RKO (cell line): Measurements from ENCODE around the gene KLF5.
"Not testable (repeated sequence)": the region's sequence is repeated elsewhere in the genome, so short reads cannot be mapped to it uniquely, and the experiment has no call there.

Experiments
- DNase-seq: peaks from one replicate; pipeline ENCODE4 v3.0.0-alpha.2; 2016; ENCODE audit warnings: low spot score

Gene KLF5

DNA sequence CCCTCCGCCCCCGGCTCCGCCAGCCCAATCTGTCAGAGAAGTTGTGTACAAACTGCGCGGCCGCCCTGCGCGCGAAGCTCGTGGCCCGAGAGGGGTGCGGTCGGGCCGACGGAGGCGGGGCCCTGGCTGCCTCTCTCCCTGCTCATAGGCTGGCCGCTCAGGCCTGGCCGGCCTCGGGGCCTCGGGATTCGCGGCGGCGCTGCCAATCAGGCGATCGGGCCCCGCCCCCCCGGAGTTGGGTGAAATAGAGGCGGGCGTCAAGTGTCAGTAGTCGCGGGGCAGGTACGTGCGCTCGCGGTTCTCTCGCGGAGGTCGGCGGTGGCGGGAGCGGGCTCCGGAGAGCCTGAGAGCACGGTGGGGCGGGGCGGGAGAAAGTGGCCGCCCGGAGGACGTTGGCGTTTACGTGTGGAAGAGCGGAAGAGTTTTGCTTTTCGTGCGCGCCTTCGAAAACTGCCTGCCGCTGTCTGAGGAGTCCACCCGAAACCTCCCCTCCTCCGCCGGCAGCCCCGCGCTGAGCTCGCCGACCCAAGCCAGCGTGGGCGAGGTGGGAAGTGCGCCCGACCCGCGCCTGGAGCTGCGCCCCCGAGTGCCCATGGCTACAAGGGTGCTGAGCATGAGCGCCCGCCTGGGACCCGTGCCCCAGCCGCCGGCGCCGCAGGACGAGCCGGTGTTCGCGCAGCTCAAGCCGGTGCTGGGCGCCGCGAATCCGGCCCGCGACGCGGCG is at the start of gene KLF5:
KLF5 (plus strand) TSS at position 270 of the 724 bp plus-strand sequence; CDS start at position 593, 323 bp downstream.
- DNase-seq = peak; percentile 90

DNA sequence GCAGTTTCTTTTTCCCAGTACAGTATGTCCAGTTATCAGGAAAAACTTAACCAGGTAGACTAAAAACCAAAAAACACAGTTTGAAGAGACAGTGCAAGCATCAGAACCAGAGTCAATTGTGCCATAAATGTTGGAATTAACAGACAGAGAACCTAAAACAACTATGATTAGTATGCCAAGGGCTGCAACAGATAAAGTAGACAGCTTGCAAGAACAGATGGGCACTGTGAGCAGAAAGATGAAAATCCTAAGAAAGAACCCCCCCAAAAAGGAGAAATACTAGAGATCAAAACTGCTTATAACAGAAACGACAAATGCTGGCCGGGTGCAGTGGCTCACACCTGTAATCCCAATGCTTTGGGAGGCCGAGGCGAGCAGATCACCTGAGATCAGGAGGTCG is 47.1 kb upstream of the KLF5 start:
- no peak for DNase-seq

- no peak for DNase-seq
These were observed 43.0 kb upstream of the KLF5 start for GRCh38 chr13:73015805-73016204.

DNA sequence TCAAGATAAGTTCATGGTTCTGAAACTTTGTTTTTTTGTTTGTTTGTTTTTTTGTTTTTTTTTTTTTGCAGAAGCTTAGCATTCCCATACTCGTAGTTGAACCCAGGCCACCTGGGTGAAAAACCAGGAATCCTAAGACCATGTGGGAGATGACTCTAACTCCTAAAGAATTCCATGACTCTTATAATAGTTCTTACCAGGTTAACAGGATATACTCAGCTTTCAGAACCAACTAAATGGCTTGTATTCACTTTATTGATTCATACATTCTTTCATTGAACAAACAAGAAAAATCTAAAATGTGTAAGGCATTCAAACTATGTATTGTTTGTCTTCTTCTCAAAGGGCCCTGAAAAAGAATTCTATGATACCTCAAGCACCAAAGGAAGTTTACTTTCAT is 40.5 kb upstream of the KLF5 start:
- no peak for DNase-seq

DNA sequence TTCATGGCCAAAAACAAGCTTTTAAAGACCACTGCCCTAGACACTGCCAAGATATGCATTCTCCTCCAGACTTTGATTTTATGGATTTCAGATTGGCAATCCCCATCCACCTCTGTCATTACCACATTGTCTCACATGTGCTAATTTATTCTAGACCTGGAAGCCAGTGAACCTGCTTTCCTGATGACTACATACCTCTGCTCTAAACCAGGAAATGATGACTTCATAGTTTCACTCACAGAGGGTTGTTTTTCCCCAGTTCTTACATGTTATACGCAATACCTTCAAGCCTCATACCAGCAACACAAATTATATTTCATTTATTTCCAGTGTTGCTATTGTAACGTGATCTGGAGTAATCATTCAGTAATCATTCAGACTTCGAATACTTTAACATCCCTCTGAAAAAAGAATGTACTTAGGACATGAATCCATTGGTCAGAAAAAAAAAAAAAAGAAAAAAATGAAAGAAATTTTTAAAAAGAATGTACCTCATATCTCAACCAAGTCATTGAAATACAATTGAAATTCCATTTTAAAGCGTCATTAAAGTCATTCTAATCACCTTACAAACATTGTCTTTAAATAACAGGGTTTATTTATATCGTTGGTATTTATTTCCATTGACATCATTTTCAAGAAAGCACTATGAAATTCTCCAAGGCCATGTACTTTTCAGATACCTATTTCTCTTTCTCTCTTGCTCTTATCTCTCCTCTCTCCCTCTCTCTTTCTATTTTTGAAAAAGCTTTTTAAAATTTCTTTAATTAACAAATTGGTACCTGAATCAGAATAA is 33.4 kb upstream of the KLF5 start:
- no peak for DNase-seq

GRCh38 chr13:73034901-73035300 is 23.9 kb upstream of the KLF5 start:
- no peak for DNase-seq

- DNase-seq = no peak
These were observed 23.1 kb upstream of the KLF5 start for GRCh38 chr13:73035660-73036059.

- DNase-seq = no peak
These were observed 22.2 kb upstream of the KLF5 start for GRCh38 chr13:73036566-73036965.

- no peak for DNase-seq
These were observed 20.7 kb upstream of the KLF5 start for GRCh38 chr13:73038064-73038463.

DNA sequence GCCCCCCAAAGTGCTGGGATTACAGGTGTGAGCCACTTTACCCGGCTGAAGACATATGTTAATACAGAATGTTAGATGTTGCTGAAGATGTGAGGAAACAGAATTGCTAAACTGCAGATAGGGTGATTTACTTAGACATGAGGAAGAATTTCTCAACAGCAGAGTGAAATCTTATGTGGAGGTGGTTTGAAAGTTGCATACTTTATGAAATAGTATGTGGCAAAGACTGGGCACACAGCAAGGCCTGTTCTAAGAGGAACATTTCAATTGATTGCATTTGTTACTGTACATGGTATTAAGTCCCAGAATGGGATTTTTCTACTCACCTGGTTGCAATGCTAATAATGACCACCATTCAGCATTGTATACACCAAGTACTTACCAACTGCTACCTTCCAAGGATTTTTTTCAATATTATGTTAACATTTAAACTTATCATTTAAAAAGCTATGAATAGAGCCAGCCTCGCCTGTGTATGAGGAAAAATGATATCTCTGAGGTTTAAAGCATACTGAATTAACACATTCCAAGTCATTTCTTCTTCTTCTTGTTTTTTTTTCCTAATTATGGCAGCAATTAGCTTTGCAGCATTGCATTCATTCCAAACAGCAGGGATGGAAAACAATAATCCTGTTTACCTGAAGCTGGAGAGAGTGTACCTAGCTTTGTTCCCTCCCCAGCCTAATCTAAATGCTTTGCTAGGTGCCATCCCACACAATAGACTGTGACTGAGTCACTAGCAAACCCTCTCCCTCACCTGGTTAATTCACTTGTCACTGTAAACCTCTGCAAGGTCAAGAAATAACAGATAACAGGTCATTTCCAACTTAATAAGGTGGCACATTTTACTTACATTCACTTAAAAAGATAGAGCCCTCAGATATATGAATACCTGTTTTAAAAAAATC is 19.4 kb upstream of the KLF5 start:
- no peak for DNase-seq

- DNase-seq = no peak
These were observed 18.3 kb upstream of the KLF5 start for GRCh38 chr13:73040484-73040883.

DNA sequence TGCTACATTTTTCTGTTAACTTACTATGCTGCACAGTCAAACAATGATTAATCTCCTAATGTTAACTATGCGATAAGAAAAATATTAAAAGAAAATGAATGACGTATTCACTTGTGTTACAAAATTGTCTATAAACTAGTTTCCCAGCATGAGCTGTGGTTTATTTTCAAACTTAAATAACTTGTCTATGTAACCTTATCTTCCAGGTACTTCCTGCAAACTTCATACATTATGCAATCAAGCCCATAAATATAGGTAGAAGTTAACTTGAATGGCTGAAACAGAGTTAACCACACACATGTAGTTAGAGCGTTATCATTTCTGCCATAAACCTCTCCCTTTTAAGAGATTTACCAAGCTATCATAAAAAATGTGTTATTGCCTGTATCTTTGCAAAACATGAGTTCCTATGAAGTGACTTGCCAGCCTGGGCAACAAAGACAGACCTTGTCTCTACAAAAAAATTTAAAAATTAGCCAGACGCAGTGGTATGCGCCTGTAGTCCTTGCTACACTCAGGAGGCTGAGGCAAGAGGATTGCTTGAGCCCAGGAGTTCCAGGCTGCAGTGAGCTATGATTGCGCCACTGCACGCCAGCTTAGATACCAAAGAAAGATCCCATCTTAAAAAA is 17.7 kb upstream of the KLF5 start:
- DNase-seq = no peak

DNA sequence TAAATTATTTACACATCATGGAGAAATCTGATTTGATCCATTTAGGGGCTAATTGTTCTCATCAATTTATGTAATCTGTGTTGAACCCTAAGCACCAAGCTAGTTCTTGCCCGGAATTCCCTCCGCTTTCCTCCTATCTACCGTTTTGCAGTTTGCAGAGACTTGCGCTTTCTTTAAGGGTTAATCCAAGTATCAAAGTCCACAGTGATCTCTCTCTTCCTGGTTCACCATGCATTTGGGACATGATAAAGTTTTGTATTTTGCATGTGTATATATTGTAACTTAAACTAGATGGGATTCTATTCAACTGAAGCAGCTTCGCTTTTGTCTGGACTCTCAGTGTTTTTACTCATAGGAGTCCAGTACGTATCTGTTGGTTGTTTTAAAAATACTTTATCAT is 13.8 kb upstream of the KLF5 start:
- DNase-seq = no peak

- not testable (repeated sequence) for DNase-seq
These were observed 10.2 kb upstream of the KLF5 start for GRCh38 chr13:73048615-73049014.

DNA sequence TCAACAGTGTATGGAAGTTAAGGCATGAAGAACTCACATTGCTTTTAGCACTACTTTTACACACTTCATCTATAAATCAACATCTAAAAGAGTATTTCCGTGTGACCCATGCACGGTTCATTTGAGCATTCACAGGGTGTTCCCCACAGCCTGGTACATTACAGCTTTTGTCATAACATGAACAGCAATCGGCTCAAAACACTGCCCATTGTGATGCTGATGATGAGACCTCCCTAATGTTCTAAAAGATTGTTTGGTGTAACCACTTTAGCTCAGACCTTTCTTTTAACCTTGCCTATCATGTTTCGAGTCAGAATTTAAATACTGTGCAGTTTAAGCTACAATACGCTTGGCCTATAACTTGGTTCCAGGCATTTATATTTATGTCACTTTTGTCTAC is 4.1 kb upstream of the KLF5 start:
- DNase-seq = no peak

DNA sequence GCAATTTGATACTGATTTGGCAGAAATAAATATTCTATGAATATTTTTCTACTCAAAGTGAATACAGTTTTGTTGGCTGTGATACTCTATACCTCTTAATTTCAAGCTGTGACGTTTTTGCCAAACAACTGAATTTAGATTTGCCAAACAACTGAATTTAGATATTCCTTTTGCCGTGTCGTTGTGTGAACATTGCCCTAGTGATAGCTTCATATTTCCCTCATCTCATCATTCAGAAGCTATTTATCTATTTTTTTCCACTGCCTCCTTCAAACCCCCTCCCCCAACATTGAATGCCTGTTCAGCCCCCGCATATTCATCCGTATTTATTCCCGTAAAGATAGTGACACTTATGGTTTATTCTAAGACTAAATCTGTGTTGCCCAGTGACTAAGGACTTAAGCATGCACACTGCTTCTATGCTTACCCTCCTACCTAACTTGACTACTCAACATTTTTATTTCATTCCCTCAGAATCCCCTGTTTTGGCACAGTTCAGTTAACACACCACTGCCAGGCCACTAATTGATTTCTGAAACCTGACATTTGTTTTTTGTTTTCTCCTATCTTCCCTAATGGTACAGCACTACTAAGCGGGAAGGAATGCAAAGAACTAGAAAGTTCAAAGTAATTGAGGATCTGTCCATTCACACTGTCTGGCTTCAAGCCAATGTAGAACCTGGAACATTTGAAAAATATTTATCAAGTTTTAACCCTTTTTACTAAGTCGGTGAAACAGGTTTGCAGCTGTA is 2.8 kb upstream of the KLF5 start:
- DNase-seq = peak; percentile 45

GRCh38 chr13:73056565-73056962 is 2.2 kb upstream of the KLF5 start:
- no peak for DNase-seq

DNA sequence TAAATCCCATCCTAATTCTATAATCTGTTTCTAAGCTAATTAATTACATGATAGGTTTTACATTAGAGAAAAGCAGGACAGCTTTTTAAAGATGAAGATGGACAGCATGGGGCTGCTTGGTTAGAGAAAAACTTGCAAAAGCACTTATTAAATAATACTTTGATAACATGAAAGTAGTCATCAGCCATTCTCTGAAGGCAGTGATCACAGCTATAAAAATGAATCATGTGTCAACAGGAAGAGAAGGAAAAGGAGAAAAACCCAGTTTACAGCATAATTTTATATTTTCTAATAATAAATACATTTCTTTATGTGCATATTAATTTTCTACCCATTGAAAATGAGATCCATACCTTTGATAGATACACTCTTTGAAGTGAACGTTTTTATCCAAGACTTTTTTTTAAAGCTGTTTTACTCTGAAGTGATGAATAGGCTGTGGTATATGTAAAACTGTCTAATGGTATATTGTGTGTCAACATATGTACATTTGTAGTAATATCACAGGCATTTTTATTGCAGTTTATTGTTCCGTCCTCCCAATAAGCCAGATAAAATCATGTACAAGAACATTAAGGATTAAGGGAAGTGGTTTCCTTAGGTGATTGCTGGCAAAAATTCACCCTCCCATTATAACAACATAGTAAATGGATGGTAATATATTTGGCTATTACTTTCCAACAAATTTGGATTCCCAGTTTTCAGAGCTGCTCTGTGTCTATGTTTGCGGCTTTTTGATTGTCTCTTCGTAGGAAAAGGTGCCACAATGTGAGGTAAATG is 1.3 kb upstream of the KLF5 start:
- no peak for DNase-seq

- DNase-seq = no peak
These were observed 816 bp upstream of the KLF5 start for GRCh38 chr13:73058064-73058313.

- no peak for DNase-seq
These were observed 421 bp upstream of the KLF5 start for GRCh38 chr13:73058432-73058735.
